Urothelium cell line (cell line): ENCODE measurements around the gene ZCCHC7.

Source experiments
- DNase-seq: peaks from one replicate; pipeline ENCODE4 v3.0.0; 2011; ENCODE audit warnings: low spot score, mixed read lengths
- FAIRE-seq: peaks from 2 replicates; lab custom pipeline; 2011; peaks lifted over from hg19 to GRCh38; lab: Jason Lieb, UNC

Gene ZCCHC7

DNA sequence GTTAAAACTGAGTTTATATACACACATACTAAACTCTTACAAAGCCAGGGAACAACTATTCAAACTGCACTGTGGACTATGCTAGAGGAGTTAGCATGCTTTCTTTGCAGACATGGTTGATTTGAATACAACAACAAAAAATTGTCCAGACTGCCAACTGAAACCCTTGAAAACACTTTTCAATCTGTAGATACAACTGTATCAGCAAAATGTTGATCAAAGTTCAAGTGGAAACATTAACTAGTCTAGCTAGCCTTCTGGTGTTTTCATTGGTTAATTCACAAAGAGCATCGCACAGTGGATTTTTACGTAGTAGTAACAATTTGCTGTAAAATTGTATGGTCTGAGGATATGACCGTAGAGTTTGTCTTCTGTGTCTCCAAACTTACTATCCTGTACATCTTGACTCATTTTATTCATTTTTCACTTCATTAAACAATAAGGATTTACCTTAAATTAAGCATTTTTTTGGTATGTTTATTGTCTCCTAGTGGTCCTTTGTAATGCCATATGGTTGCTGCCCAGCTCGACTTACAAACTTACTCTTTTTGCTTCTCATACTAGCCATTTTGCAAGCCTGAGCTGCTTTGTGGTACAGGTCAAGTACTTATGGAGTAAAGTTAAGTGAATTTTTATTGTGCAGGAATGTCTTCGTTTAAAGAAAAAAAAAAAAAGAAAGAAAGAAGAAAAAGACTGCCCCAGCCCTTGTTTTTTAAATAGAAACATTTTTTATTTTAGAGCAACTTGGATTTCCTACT, 123.4 kb downstream of the ZCCHC7 start:
- DNase-seq = no peak
- no peak for FAIRE-seq

DNA sequence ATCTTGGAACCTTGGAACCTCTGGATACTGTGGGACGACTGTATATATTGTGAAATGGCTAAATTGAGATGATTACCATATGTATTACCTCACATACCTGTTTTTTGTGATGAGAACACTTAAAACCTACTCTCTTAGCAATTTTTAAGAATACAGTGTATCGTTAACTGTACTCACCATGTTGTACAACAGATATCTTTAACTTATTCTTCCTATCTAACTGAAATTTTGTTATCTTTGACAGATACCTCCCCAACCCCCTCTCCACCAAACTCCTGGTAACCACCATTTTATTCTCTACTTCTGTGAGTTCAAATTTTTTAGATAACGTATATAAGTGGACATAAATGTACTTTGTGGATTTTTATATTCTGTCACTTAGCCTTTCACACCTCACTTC, 126.5 kb downstream of the ZCCHC7 start:
- FAIRE-seq (no peak), DNase-seq (no peak)

DNA sequence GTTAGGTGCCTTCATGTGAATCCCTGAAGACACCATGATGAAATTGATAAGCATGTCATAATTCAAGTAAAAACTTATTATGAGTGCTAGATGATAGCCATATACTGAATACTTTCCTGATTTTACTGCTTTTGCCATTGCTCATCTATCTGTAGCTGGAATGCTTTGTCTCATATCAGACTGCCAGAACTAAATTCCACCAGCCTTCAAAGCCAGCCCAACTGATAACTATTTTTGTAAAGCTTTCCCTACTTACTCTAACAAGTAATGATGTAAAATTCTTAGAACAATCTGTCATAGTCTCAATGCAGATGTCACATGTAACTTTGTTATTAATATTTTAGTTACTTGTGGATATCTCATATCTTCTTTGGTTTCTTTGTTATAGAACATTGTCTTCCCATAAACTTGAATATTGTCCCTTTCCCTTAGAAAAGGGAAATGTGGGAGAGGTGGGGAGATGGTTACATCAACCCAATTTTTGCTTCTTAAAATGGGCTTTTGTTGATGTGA, 128.3 kb downstream of the ZCCHC7 start:
- FAIRE-seq = no peak
- DNase-seq = no peak

DNA sequence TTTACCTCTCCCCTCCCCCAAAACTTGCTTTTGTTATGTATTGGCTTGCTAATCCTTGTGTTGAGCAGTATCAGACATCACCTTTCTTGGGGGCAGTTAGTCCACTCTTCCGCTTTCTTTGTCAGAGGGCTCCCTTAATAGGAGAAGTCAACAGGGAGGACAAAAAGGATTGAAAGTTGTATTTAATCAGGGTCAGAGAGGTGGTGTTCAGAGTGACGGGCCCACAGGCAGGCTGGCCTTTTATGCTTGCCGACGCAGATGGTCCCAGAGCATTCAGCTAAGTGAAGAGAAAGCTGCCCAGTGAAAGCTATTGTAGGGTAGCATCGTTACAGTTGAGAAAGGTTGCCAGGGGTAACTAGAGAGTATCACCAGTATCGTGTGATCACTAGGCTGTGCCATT, 131.1 kb downstream of the ZCCHC7 start:
- FAIRE-seq (no peak), DNase-seq (no peak)

DNA sequence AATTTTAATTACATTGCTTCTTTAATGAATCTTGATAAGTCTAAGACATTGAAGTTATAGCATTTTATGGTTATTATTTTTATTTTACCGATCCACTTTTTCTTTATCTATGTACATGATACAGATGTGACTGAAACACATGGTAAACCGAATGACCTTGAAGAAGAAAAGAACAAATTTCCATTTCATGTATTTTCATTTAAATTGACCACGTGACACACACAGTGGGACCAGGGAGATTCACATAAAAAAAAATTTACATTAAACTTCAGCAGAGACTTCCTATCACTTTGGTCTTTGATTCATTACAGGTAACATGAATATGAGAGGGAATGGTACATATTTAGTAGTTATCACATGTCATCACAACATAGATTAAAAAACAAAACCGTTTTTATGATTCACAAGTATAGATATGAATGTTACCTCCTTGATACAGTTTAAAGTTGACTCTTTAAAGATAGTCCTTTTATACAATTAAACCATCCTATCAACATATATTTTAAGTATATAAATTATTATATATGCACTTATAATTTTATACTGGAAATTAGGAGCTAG, 133.1 kb downstream of the ZCCHC7 start:
- DNase-seq (no peak), FAIRE-seq (no peak)

DNA sequence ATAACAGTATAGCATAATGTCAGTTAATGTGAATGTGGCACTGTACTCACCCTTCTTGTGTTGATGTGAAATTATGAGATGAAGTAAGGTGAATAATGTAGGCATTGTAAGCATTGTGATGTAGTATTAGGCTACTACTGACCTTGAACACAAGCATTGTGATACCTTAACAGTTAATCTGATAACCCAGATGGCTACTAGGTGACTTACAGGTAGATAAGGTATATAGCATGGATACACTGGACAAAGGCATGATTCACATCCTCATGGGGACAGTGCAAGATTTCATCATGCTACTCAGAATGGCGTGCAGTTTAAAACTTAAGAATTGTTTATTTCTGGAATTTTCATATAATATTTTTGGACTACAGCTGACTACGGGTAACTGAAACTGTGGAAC, 134.8 kb downstream of the ZCCHC7 start:
- FAIRE-seq (no peak), DNase-seq (no peak)

DNA sequence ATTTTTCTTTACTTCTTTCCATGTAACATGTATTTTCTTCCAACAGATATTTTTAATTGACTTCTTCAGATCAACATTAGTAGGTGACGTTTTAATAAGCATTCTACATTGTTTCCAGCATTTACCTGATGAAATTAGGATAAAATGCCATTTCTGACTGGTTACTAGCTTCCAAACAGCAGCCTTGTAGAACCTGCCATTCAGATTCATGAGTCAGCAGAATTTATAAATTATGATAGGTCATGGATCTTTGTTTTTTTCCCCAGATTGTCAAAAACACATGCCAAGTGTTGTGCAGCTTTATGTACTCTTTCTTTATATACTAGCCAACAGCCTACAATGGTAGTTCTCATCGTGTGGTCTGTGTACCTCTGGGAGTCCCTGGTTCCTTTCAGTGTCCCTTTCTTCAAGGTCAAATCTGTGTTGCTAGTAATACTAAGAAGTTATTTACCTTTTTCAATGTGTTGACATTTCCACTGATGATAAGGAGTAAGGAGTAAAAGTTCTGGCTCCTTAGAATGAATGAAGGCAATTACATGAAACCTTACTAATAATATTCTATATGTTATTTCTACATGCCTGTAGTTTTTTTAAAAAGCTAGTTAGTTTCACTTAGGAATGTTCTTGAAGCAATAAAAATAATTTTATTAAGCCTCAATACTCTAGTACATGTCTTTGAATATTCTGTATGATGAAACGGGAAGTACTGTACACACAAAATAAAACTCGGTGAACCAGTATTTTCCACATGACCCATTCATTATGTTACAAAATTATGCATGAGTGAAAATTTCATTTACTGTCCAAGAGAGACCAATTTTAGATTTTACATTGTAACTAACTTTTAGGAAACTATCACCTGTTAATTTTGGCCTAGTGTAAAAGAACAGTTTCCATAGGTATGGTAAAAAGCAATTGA, 135.8 kb downstream of the ZCCHC7 start:
- FAIRE-seq = no peak
- no peak for DNase-seq

DNA sequence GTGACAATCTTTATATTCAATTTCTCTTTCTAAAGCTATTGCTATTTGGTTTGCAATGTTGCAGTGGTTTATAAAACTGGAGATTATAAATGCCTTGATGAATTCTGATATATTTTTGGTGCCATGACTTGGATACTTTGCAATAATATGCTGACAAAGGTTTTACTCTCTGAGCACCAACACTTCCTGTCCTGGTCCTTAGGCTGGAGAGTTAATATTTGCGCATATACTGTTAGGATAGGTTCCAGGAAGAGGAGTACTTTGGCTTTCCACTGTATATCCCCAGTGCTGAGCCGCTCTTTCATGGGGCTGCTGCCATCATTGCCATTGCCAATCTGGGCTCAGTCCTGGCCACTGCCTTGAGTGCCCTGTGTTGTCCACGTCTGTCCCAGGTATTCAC, 139.6 kb downstream of the ZCCHC7 start:
- no peak for DNase-seq
- no peak for FAIRE-seq

DNA sequence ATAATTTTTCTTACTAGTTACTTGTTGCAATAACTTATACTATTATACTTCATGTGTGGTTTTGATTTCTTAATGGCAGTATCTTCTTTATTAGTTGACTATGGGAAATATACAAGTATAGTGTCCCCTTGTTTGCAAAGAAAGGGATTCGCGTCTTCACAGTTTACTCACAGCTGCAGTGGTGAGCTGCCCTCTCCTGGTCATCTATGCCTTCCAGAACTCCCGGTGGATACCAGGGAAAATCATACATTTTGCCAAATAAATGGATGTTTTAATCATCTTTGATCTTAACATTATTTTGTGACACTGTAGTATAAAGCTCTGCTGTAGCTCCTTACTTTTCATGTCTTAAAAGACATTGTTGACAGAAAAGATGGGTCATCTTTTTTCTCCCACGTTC, 142.0 kb downstream of the ZCCHC7 start:
- FAIRE-seq = no peak
- DNase-seq = no peak

DNA sequence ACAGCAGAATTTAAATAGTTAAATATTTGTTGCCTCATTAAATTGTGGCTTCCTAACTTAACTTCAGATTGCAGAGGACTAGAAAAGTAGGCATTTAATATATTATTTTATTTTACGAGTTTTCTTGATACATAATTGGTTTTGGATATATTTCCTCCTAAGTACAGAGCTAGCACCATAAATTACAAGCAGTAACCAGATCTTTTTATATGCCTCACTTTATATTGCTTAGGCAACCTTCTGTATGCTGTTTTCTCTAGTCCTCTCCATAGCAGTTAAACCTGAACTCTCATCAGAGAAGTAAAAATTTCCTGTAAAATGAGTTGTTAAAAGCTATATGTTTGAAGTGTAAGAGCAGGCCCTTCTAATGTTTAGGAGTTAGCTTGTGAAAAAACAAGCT, 144.2 kb downstream of the ZCCHC7 start:
- no peak for FAIRE-seq
- DNase-seq = no peak

DNA sequence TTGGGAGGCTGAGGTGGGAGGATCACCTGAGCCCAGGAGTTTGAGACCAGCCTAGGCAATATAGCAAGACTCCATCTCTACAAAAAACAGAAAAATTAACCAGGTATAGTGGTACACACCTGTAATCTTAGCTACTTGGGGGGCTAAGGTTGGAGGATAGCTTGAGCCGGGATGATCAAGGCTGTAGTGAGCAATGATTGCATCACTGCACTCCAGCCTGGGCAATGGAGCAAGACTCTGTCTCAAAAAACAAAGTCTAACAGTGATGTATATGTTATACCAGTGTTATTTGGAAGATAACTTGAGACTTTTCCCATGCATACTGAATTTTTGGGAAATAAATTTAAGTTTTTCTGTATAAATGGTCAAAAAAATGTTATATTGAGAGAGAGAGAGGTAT, 146.3 kb downstream of the ZCCHC7 start:
- DNase-seq = no peak
- FAIRE-seq = no peak

DNA sequence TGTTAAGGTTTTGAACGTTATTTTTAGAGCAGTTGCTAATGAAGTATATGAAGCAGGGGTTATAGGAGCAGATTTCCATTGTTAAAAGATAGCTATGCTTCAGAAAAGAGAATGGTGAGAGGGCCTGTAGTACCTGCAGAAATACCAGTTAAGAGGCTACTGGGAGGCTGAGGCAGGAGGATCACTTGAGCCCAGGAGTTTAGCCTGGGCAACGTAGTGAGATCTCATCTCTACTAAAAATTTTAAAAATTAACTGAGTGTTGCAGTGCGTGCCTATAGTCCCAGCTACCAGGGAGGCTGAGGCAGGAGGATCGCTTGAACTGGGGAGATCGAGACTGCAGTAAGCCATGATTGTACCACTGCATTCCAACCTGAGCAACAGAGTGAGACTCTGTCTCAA, 148.8 kb downstream of the ZCCHC7 start:
- no peak for DNase-seq
- no peak for FAIRE-seq

DNA sequence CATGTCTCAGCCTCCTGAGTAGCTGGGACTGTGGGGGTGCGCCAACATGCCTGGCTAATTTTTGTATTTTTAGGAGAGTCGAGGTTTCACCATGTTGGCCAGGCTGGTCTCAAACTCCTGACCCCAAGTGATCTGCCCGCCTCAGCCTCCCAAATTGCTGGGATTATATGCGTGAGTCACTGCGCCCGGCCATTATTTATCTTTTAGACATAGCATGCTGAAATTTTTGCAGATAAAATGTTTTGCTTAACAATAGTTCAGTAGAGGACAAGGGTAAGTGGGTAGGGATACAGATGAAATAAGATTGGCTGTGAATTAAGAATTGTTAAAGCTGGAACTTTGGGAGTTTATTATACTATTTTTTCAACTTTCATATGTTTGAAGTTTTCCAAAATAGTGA, 151.3 kb downstream of the ZCCHC7 start:
- no peak for DNase-seq

DNA sequence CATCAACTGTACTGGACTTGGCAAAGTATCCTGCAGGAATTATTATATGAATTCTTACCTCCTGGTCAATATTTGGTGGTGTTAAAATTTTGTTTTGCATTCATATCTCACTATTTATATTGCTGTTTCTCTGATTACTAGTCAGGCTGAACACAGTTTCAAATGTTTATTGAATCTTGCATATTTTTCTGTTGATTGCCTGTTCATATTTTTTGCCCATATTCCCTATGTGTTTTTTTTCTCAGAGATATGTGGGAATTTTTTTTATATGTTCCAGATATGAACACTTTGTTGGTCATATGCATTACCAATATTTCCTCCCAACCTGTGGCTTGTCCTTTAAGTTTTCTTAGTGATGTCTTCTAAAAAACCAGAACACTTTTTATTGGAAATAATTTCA, 153.2 kb downstream of the ZCCHC7 start:
- FAIRE-seq (no peak), DNase-seq (no peak)

More for the DNA sequence above, 151.3 kb downstream of the ZCCHC7 start:
- FAIRE-seq = no peak

DNA sequence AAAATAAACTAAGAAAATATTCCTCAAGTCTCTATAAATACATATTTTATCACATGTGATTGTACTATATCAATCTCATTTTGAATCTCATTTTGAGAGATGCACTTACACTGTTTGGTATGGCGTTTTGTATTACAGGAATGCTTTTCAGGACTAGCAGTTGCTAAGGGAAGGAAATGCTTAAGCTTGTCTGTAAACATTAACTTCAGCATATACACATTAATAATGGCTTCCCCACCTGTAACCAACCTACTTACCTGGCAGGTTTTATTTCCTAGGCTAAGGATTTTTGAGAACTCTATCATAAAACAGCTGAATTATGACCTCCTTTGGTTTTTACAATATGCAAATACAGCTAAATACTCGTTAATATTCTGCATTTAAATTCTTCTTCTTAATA, 161.2 kb downstream of the ZCCHC7 start:
- DNase-seq = no peak
- FAIRE-seq = no peak

DNA sequence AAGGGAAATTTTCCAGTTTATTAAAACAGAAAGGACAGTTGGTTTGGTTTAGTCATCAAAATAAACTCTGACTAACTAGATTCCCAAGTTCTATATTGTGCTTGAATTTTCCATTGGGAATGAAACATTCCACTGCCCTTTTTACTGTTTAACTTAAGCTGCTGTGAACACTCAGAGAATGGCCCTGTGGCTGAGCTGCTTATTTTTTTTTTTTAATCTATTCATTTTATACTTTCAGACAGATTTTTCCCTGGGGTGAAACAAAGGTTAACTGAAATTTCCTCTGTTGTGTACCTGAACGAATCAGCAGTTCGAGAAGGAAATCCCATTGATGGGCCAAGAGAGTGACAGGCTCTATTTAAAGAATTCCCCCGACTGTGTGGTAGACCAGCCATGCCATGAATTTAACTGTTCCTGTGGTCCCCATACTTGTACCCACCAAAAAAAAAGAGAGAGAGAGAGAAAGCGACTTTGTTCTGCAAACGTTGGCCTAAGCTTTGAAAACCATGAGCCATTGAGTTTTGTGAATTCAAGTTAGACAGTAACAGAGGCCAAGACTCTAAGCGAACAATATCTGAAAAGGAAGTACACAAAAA, 163.5 kb downstream of the ZCCHC7 start:
- FAIRE-seq (no peak), DNase-seq (no peak)

DNA sequence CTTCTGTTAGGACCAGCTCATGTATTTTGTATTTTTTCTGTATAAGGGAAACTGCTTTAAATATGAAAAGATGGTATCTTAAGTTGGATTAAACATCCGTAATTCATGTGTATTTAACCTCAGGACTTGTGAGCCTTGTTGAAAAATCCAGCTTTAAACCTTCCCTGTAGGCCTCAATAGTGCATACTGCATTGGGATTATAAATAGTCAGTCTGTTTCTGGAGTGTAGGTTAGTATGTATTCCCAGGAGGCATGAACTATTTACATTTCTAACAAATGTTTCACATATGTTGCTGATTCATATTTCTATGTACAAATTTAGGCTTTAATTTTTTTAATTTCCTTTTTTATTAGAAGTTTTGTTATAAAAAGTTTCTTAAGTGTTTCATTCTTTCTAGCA, 164.3 kb downstream of the ZCCHC7 start:
- no peak for FAIRE-seq
- DNase-seq = no peak

DNA sequence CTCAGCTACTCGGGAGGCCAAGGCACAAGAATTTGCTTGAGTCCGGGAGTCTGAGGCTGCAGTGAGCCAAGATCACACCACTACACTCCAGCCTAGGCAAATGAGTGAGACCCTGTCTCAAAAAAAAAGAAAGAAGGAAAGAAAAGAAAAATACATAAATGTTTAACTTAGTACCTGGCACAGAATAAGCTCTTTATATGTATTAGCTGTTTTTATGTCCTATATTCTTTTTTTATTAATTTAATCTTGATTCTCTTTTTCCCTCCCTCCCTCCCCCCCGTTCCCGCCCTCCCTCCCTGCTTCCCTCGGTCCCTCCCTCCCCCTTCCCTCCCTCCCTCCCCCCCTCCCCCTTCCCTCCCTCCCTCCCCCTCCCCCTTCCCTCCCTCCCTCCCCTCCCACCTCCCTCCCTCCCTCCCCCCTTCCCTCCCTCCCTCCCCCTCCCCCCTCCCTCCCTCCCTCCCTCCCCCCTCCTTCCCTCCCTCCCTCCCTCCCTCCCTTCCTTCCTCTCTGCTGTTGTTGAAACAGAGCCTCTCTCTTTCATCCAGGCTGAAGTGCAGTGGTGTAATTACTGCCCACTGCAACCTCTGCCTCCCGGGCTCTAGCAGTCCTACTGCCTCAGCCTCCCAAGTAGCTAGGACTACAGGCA, 166.3 kb downstream of the ZCCHC7 start:
- no peak for DNase-seq
- no peak for FAIRE-seq

DNA sequence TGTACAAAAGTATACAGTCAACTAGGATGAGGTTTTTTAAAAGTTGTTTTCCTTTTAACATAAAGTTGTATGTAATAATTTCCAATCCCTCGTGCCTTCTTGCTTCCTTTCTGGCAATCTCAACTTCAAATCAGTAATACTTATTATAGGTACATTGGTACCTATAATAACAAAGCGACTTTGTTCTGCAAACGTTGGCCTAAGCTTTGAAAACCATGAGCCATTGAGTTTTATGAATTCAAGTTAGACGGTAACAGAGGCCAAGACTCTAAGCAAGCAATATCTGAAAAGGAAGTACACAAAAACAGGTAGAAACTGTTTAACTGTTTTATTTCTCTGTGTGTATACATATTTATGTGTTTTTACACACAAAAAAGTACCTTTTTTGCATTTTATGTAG, 166.9 kb downstream of the ZCCHC7 start:
- no peak for FAIRE-seq
- no peak for DNase-seq

DNA sequence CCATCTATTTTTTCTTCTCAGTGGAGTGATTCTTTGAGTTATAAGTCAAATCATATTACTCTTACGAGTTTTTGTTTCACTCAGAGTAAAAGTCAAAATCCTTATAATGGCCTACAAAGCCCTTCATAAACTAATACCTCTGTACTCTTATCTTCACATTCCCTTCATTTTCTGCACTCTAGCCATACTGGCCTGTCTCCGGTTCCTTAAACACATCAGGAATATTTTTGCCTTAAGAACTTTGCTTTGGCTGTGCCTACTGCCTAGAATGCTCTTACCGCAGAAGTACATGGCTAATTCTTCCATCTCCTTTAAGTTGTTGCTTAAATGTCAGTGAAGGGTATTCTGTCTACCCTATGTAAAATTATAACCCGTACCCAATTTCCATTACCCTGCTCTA, 169.3 kb downstream of the ZCCHC7 start:
- FAIRE-seq (no peak), DNase-seq (no peak)
